ENCODE data around the gene PRSS36.
"Not testable (repeated sequence)": the region's sequence is repeated elsewhere in the genome, so short reads cannot be mapped to it uniquely, and the experiment has no call there.

Gene PRSS36

DNA sequence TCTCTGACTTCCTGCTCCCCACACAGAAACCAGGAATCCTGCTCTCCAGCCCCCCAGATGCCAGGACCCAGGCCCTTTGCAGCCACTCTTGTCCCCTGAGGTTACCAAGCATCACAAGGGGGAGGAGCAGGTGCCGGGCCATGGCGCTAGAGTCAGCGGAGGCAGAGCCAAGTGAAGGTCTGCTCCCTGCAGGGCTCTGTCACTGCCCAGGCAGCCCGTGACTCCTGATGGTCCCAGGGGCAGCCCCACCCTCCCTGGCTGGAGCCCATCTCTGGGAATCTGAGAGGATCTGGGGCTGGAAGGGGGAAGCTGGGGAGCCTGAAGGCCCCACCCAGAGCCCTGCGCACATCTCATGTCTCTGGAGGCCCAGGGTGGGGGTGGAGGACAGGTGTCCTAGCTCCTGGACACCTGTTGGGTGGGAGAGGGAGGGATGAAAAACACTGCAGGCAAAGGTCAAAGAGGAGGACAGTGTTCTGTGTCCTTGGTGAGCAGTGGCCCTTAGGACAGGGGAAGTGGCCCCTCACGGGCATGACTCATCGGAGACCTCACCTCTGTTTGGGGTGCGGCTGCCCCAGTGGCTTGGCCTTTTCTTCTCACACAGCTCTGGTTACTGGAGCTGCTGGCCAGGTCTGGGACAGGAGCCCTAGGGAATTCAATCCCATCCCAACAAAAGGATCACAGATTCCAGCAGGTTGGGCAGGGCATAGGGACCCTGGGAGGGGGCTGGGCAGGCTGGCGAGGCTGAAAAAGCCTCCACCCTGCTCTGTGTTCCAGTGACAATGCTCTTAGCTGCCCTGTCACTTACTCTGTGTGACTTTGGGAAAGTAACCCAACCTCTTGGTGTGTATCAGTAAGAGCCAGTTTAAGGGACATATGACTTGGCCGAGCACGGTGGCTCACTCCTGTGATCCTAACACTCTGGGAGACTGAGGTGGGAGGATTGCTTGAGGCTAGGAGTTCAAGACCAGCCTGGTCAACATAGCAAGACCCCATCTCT, at the start of gene PRSS36:
PRSS36 (minus strand) TSS at position 173 of the 997 bp plus-strand sequence; CDS start at position 142, 31 bp downstream.
- no peak for DNase-seq (ENCODE audit: low read depth in 2 of 2)

DNA sequence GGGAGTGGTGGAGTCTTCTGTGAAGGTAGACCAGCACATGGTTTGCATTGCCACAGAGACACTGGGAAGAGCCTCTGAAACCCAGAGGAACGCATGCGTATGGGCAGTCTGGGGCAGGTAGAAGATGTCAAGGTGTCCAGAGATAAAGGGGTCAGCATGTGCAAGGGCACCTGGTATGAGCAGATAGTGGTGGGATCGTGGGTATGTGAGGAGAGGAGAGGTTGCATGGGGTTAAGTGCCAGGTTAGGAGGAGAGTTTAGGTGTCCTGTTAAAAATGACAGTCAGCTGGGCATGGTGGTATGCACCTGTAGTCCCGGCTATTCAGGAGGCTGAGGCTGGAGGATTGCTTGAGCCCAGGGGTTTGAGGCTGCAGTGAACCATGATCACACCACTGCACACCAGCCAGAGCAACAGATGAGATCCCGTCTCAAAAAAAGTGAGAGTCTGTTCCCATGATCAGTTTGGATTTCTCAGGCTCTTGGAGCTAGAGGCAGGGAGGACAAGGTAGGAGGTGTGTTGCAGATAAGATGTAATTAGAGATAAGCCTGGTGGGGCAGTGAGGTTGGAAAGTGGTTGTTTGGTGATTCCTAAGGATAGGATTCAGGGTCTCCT, 49.7 kb upstream of the PRSS36 start:
- no peak for DNase-seq (ENCODE audit: low read depth in 2 of 2)

DNA sequence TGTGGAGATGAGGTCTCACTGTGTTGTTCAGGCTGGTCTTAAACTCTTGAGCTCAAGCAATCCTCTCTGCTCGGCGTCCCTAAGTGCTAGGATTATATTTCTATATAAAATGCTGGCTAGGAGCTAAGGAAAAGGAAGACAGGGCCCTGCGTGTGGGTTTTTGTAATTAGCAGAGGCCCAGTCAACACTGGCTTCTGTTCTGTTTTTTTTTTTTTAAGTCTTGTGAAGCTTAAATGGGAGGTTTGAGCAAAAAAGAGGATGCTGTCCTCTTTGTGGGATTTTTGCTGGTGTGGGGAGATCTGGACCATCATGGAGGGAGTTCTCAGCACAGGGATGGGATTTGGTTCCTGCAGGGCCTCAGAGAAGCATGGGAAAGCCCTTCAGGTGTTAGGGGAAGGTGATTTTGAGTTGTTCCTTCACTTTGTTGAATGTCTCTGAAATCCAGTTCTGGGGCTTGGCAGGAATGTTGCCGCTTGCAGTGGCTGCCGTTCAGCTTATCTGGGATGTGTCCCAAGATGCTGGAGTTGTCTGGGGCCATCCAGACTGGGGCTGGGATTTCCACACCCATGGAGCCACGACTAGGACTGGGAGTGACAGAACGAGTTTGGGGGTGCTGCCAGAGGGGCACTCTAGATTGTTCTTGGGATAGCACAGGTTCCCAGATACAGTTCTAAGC, 48.5 kb upstream of the PRSS36 start:
- DNase-seq (ENCODE audit: low read depth in 2 of 2), result no peak

DNA sequence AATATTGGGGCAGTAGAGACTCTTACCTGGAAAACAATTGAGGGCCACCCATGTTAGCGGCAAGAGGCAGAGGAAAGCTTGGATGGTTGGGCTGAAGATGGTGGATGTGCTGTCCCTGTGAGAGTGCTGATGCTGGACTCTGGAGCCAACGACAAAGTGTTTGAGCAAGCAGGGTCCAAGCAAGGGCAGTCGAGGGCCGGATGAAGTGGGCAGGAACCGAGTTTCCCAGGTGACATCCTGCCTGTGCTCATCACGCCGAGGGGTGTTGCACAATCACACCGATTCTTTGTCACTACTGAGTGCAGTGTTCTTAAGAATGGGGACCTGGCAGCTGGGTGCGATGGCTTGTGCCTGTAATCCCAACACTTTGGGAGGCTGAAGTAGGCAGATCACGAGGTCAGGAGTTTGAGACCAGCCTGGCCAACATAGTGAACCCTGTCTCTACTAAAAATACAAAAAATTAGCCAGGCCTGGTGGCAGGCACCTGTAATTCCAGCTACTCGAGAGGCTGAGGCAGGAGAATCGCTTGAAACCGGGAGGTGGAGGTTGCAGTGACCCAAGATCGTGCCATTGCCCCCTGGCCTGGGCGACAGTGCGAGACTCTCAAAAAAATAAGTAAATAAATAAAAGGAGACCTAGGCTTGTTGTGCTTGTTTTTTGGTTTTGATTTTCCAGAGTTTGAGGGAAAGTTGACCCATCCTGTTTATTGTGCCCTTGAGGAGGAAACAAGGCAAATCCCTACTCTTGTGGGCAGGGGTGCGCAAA, 46.6 kb upstream of the PRSS36 start:
- DNase-seq (ENCODE audit: low read depth in 2 of 2), result no peak

DNA sequence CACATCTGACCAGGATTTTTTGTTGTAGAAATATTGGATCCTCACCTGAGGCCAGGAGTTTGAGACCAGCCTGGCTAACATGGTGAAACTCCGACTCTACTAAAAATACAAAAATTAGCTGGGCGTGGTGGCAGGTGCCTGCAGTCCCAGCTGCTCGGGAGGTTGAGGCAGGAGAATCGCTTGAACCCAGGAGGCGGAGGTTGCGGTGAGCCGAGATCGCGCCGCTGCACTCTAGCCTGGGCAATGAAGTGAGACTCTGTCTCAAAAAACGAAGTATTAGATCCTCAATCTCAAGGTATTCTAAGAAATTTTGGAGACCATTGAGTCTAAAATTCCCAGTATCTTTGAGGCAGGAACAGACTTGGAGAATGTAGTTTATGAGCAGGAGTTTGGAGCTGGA, 46.0 kb upstream of the PRSS36 start:
- DNase-seq (ENCODE audit: low read depth in 2 of 2), result not testable (repeated sequence)

DNA sequence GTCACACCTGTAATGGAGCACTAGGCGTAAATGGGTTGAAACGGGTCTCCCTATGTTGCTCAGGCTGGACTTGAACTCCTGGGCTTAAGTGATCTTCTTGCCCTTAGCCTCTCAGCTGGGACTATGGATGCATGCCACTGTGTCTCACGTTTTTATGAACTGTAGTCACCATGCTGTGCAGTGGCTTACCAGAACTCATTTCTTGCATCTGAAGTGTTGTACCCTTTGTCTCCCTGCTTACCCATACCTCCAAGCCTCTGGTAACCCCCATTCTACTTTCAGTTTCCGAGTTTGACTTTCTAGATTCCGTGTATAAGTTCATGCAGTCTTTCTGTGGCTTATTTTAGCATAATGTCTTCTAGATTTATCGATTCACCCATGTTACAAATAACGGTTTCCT, 45.0 kb upstream of the PRSS36 start:
- no peak for DNase-seq (ENCODE audit: low read depth in 2 of 2)

DNA sequence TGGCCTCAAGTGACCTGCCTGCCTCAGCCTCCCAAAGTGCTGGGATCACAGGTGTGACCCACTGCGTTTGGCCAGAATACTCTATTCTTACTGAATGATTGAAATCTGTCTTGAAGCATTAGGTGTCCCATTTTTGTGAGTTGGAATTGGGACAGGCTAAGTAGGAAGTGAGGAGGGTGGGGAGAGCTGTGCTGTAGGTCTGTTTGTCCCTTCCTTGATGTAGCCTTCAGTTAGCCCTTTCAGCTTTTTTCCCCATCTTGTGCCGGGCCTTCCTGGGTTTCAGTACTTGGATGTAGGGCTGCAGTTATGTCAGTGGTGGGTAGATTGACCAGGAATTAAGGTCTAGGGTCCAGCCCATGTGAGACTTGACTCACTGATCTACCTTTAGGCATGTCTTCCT, 44.0 kb upstream of the PRSS36 start:
- no peak for DNase-seq (ENCODE audit: low read depth in 2 of 2)

DNA sequence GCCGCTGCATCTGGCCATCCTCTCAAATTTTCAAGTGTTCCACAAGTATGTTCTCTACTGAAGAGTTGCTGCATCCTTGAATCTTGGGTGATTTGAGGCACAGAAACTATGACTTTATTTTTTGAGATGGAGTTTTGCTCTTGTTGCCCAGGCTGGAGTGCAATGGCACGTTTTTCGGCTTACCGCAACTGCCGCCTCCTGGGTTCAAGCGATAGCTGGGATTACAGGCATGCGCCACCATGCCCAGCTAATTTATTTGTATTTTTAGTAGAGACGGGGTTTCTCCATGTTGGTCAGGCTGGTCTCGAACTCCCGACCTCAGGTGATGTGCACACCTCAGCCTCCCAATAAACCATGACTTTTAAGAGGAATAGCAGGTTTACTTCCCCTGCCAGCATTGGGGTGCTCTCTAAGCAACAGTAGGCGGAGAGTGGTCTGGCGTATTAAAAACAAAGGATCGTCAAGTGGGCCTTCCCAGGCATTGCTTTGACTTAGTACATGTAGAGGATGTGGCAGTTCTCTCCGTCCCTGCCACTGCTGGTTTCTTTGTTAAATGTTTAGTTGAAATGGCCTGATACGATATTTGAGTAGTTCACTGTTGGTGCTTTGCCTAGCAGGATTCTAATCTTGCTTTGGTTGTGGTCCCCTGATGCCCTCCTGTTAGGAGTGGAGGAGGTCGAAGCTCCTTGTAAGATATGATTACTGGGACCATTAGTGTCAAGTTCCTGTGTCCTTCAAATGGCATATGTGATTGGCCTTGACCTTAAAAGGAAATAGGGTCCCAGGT, 43.2 kb upstream of the PRSS36 start:
- DNase-seq (ENCODE audit: low read depth in 2 of 2), result no peak

DNA sequence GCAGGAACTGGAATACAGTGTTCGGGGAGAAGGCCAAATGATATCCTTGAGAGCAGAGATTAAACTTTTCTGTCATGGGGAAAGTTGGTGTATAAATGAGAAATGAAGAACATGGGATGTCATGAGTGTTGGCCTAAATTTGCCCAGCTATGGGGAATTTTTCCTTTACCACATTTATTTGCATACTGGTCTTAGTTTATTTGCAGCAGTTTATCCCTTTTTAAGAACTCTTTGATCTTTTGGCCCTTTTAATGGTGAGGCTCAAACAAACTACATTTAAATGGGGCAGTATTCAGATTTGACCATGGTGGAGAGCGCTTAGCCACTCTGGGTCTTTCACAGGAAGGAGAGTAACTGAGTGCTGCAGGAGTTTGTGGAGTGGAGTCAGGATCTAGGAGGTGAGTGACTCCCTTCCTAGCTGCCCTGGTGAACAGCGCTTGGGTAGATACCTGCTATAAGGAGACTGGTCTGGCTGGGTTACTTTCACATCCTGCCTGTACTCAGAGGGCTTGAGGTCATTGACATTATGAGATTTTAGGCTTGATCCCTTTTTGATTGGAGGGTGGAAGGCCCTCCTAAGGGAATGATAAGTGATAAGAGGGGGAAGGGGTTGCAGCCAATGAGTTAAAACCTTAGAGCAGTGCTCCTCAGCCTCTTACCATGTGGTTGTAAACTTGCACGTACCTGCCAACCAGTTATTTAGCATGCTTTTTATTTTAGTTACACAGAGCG, 42.0 kb upstream of the PRSS36 start:
- no peak for DNase-seq (ENCODE audit: low read depth in 2 of 2)

DNA sequence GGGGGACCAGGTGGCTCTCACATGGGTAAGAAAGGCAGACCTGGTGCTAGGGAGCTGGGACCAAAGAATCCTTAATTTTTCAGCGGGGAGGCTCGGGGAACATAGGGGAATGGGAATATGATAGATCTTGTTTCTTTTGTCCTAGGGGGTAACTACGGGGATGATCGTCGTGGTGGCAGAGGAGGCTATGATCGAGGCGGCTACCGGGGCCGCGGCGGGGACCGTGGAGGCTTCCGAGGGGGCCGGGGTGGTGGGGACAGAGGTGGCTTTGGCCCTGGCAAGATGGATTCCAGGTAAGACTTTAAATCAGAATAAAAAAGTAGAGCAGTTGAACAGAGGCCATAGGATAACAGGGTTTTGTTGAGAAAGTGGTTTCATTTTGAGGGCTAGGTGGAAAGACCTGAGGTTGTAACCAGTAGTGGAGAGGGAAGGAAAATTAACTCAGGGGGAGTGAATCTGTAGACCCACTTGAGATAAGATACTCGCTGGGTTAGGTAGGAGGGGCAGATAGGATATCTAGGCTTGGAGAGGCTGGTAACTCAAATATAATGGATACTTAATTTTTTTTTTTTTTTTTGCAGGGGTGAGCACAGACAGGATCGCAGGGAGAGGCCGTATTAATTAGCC, 41.1 kb upstream of the PRSS36 start:
- DNase-seq (ENCODE audit: low read depth in 2 of 2), result no peak

DNA sequence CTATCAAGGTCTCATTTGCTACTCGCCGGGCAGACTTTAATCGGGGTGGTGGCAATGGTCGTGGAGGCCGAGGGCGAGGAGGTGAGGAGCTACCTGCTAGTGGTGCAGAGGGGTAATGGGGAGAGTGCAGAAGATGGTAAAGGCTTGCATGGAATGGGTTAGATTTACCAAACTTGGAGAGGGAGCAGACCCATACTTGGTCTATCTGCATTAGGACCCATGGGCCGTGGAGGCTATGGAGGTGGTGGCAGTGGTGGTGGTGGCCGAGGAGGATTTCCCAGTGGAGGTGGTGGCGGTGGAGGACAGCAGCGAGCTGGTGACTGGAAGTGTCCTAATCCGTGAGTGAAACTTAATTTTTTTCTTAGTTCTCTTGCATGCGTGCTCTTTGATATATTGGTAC, 40.2 kb upstream of the PRSS36 start:
- DNase-seq (ENCODE audit: low read depth in 2 of 2), result no peak

DNA sequence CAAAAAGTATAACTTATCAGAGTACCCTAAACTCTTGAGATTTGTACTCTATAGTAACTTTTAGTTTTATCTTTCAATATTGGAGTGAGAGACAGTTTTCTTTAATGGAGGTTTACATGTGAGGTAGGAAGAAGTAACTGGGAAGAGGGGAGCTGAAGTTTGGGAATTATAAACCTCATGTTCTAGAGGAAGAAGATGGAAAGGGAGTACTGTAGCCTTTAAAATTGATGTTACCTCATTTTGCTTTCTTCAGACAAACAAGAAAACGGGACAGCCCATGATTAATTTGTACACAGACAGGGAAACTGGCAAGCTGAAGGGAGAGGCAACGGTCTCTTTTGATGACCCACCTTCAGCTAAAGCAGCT, 39.5 kb upstream of the PRSS36 start:
- DNase-seq (ENCODE audit: low read depth in 2 of 2), result no peak

DNA sequence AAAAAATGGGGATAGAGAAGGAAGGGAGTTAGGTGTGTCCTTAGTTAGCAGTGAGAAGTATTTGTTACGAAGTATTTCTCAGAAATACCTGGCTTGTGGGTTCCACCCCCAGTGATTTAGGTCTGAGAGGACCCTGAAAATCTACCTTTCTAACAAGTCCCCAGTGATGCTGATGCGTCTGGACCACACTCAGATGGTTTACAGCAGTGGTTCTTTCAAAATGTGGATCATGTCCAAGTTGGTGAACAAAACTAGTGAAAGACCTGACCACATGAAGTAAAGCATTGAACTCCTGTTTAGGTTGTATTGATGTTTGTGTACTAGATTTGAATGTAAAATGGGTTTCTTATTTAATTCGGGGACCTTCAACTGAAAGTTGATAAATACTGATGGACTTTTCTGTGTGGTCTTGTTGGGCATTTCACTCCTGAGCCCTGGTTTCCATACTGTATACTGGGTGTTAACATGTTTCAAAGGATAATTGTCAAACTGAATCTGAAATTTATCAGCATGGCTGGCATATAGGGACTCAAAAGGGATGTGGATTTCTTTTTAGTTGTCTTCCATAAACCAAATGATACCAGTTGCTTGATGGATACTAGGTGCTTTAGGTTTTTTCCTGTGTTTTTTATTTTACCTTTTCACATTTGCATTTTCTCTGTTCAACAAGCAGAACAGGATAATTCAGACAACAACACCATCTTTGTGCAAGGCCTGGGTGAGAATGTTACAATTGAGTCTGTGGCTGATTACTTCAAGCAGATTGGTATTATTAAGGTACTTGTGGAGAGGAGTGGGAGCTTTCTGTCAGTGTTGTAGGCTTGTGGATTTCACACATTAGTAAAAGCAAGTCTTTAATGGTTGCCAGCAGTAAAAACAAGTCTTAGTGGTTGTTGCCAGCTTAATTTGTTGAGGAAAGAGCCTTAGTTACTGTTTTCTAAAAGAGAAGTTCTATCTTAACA, 38.9 kb upstream of the PRSS36 start:
- DNase-seq (ENCODE audit: low read depth in 2 of 2), result no peak

DNA sequence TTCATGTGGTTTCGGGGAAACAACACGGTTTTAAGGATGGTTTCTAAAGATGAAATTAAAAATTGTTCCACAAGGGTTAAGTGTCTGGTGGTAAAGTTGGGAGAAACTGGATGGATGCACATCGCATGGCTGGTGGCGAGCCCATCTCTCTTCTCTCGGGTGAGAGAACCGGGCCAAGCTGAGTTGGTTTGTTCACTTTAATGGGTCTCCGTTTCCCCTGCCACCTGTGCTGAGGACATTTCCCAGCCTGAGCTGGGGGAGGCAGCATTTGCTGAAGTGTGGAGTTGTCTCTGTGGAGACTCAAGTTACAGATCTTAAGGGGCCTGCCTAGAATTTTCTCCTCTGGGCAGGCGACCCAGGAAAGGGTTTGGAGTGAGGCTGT, 37.9 kb upstream of the PRSS36 start:
- DNase-seq (ENCODE audit: low read depth in 2 of 2), result no peak

DNA sequence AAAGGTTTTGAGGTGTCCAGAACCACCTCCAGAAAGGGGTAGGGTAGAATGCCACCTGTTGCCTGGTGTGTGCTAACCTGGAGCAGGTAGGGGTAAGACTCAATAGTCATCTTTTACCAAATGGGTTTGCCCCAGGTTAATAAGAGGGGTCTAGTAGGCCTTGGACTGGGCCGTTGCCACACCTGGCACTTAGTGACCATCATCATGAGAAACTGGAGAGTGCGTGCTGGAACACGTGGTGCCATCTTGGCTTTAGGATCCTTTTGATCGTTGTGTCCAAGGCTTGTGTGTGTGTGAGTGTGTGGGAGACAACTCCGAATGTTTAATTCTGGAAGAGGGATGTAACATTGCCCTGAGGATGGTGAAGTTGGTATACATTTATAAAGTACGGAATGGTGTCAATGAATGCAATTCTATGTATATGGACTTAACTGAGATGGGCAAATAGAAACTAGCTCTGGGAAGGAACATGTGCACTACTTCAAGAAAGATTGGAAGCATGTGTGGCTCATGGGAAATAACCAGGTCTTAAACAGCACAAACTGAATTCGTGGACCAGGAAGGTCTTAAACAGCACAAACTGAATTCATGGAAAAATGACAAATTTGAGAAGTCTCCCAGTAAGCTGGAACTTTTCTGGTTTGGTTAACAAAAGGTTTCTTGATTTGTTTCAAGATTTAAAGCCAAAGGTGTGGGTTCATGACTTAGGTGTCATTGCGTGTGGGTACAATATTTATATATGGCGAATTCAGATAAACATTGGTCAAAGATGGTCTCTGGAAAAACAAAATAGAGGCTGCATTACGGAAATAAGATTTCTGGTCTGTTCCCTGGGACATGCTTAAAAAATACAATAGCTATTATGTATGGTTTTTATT, 37.3 kb upstream of the PRSS36 start:
- DNase-seq (ENCODE audit: low read depth in 2 of 2), result no peak

DNA sequence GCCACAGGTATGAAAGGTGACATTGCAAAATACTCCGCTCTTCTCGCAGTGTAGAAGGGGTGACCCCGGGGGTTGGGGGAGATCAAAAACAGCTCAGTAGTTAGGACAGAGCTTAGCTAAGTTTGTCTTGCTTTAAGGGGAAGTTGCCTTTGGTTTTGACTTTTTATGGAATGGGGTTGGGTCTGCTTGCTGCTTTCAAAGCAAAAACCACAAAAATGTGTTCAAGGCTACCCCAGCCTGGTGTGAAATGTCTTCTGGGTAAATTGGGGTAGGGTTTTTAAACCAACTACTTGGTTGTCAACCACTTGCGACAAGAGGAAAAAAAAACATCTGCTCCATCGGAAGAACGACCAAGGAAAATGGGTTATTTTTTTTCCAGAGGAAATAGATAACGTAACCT, 36.3 kb upstream of the PRSS36 start:
- DNase-seq (ENCODE audit: low read depth in 2 of 2), result no peak

DNA sequence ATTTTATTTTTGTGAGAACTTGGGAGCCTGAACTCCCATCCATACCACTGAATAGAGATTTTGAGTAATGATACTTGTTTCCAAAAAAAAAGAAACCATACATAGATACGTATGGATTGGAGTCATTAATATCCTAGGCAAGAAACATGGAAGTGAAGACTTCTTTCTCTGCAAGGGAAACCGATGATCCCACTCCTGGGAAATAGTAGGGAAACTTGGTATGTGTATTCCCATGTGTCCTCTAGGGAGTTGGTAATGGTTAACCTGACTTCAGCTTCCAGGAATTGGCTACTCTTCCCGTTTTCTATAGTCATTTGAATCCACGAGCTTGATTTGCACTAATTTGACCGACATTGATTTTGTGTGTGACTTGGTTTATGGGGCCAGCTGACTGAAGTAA, 35.5 kb upstream of the PRSS36 start:
- DNase-seq (ENCODE audit: low read depth in 2 of 2), result no peak

DNA sequence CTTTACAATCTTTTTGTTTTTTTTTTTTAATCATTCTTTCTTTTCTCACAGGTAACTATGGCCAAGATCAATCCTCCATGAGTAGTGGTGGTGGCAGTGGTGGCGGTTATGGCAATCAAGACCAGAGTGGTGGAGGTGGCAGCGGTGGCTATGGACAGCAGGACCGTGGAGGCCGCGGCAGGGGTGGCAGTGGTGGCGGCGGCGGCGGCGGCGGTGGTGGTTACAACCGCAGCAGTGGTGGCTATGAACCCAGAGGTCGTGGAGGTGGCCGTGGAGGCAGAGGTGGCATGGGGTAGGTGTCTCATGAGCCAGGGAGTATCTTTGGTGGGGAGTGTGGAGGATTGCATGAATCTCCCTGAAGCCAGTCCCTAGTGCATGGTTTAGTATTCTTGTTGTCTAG, 35.0 kb upstream of the PRSS36 start:
- DNase-seq (ENCODE audit: low read depth in 2 of 2), result no peak

Data from fibroblast of skin of left biceps (primary cell).